HG02852 (cell line): ENCODE data around the gene SERPINA12.
"Not testable (repeated sequence)": the region's sequence is repeated elsewhere in the genome, so short reads cannot be mapped to it uniquely, and the experiment has no call there.

Experiments used
- ATAC-seq: cut with Tn5 transposase; IDR thresholded peaks from one replicate; pipeline ENCODE4 v1.9.1; 2021; ENCODE audit warnings: mild to moderate bottlenecking, moderate library complexity; ENCODE audit not compliant: unreplicated experiment

The SERPINA12 gene

GRCh38 chr14:94538070-94538740, 28.9 kb upstream of the SERPINA12 start:
- ATAC-seq: no peak

GRCh38 chr14:94536836-94537235, 27.6 kb upstream of the SERPINA12 start:
- ATAC-seq: no peak

- no peak for ATAC-seq
Observed at GRCh38 chr14:94535506-94535905, 26.2 kb upstream of the SERPINA12 start.

GRCh38 chr14:94532447-94532846, 23.2 kb upstream of the SERPINA12 start:
- peak; percentile 50 for ATAC-seq

- ATAC-seq: no peak
Observed at GRCh38 chr14:94531187-94531586, 21.9 kb upstream of the SERPINA12 start.

- no peak for ATAC-seq
Observed at GRCh38 chr14:94524093-94524492, 14.8 kb upstream of the SERPINA12 start.

- ATAC-seq: no peak
Observed at GRCh38 chr14:94523265-94523664, 14.0 kb upstream of the SERPINA12 start.

GRCh38 chr14:94522115-94522724, 13.0 kb upstream of the SERPINA12 start:
- no peak for ATAC-seq

GRCh38 chr14:94521375-94522114, 12.3 kb upstream of the SERPINA12 start:
- ATAC-seq: no peak

- no peak for ATAC-seq
Observed at GRCh38 chr14:94517641-94518257, 8.5 kb upstream of the SERPINA12 start.

GRCh38 chr14:94517248-94517640, 8.0 kb upstream of the SERPINA12 start:
- no peak for ATAC-seq

- no peak for ATAC-seq
Observed at GRCh38 chr14:94515856-94516255, 6.6 kb upstream of the SERPINA12 start.

GRCh38 chr14:94515426-94515825, 6.2 kb upstream of the SERPINA12 start:
- ATAC-seq: no peak

- no peak for ATAC-seq
Observed at GRCh38 chr14:94514351-94514750, 5.1 kb upstream of the SERPINA12 start.

- not testable (repeated sequence) for ATAC-seq
Observed at GRCh38 chr14:94510481-94510880, 1.2 kb upstream of the SERPINA12 start.

GRCh38 chr14:94505641-94506040, 3.6 kb downstream of the SERPINA12 start:
- no peak for ATAC-seq

GRCh38 chr14:94505206-94505605, 4.1 kb downstream of the SERPINA12 start:
- no peak for ATAC-seq

GRCh38 chr14:94501588-94502516, 7.4 kb downstream of the SERPINA12 start:
- no peak for ATAC-seq

GRCh38 chr14:94500264-94500663, 9.0 kb downstream of the SERPINA12 start:
- no peak for ATAC-seq

- no peak for ATAC-seq
Observed at GRCh38 chr14:94499673-94500072, 9.6 kb downstream of the SERPINA12 start.

GRCh38 chr14:94498215-94498614, 11.1 kb downstream of the SERPINA12 start:
- no peak for ATAC-seq
